Type B pancreatic cell (in vitro differentiated cells): ENCODE results near the gene TM2D3. TPM values are rescaled to one million over a fixed set of nuclear protein-coding genes. Genes with fewer than 3 reads are reported as not detected.

Experiments used
- DNase-seq: peaks from one replicate; pipeline ENCODE4 v3.0.0; 2021; ENCODE audit warnings: mixed read lengths; ENCODE audit not compliant: unreplicated experiment; ENCODE audit errors: extremely low spot score
- H3K27ac Mint-ChIP-seq: 2 replicates; pipeline ENCODE4 v1.8.0; 2021; ENCODE audit warnings: mild to moderate bottlenecking, mixed read lengths
- H3K27me3 Mint-ChIP-seq: 2 replicates; pipeline ENCODE4 v1.8.0; 2021; ENCODE audit warnings: mixed read lengths
- H3K36me3 Mint-ChIP-seq: 2 replicates; pipeline ENCODE4 v1.8.0; 2021; ENCODE audit warnings: mixed read lengths
- H3K4me1 Mint-ChIP-seq: one replicate; pipeline ENCODE4 v1.8.0; 2021; ENCODE audit warnings: mixed read lengths; ENCODE audit not compliant: unreplicated experiment
- H3K4me3 Mint-ChIP-seq: 2 replicates; pipeline ENCODE4 v1.8.0; 2021; ENCODE audit warnings: mild to moderate bottlenecking, mixed read lengths
- H3K9me3 Mint-ChIP-seq: 2 replicates; pipeline ENCODE4 v1.8.0; 2021; ENCODE audit warnings: mixed read lengths
- CTCF ChIP-seq: fragments of 200-600 bp; sonication (generic); conservative IDR thresholded peaks from 2 replicates; pipeline ENCODE4 v1.5.0; 2021; ENCODE audit warnings: antibody characterized with exemption, mild to moderate bottlenecking
- total RNA-seq: library from RNA; stranded (reverse); gene quantifications from 2 replicates; pipeline ENCODE4 v1.2.1, GENCODE V29; 2021; ENCODE audit warnings: low replicate concordance

TM2D3 gene
- total RNA-seq, 1 donor from 2014 or later = 50.0 TPM

- H3K27me3 Mint-ChIP-seq = no peaks in the 10 kb centered on the region
- H3K4me1 Mint-ChIP-seq = no peaks in the 10 kb centered on the region
- peaks cover 5% of the 10 kb centered on the region for H3K9me3 Mint-ChIP-seq
- DNase-seq = no peak
- H3K36me3 Mint-ChIP-seq = peaks cover 11% of the 10 kb centered on the region
- no peak overlapping the region for H3K4me3 Mint-ChIP-seq
- H3K27ac Mint-ChIP-seq = no peak overlapping the region
- TF ChIP-seq CTCF = no peak
Observed at GRCh38 chr15:101623367-101624304, 28.5 kb downstream of the TM2D3 start.

GRCh38 chr15:101621961-101622360, 30.2 kb downstream of the TM2D3 start:
- Mint-ChIP-seq H3K9me3 (peaks cover 5% of the 10 kb centered on the region), H3K4me3 (no peak overlapping the region), H3K36me3 (peaks cover 11% of the 10 kb centered on the region), H3K27me3 (no peaks in the 10 kb centered on the region), H3K27ac (no peak overlapping the region), H3K4me1 (peaks cover 3% of the 10 kb centered on the region)
- TF ChIP-seq CTCF = no peak
- DNase-seq = no peak

- Mint-ChIP-seq H3K27me3 (no peaks in the 10 kb centered on the region), H3K36me3 (peaks cover 7% of the 10 kb centered on the region), H3K4me3 (no peak overlapping the region), H3K4me1 (peaks cover 16% of the 10 kb centered on the region), H3K27ac (no peak overlapping the region), H3K9me3 (peaks cover 5% of the 10 kb centered on the region)
- DNase-seq = no peak
- TF ChIP-seq CTCF = no peak
Observed at GRCh38 chr15:101620671-101621070, 31.5 kb downstream of the TM2D3 start.

GRCh38 chr15:101619615-101619865, 32.6 kb downstream of the TM2D3 start:
- peaks cover 5% of the 10 kb centered on the region for H3K9me3 Mint-ChIP-seq
- H3K27ac Mint-ChIP-seq = no peak overlapping the region
- no peak overlapping the region for H3K4me3 Mint-ChIP-seq
- no peak for DNase-seq
- no peak for TF ChIP-seq CTCF
- H3K4me1 Mint-ChIP-seq = peaks cover 23% of the 10 kb centered on the region
- H3K36me3 Mint-ChIP-seq = peaks cover 7% of the 10 kb centered on the region
- no peaks in the 10 kb centered on the region for H3K27me3 Mint-ChIP-seq

- H3K27ac Mint-ChIP-seq = no peak overlapping the region
- no peak for DNase-seq
- H3K4me1 Mint-ChIP-seq = peaks cover 25% of the 10 kb centered on the region
- no peak for TF ChIP-seq CTCF
- no peak overlapping the region for H3K4me3 Mint-ChIP-seq
- peaks cover 3% of the 10 kb centered on the region for H3K27me3 Mint-ChIP-seq
- peaks cover 5% of the 10 kb centered on the region for H3K36me3 Mint-ChIP-seq
- H3K9me3 Mint-ChIP-seq = peaks cover 5% of the 10 kb centered on the region
Observed at GRCh38 chr15:101618851-101619614, 33.1 kb downstream of the TM2D3 start.
